Measurements from ENCODE around the gene RBMS1.

DNA sequence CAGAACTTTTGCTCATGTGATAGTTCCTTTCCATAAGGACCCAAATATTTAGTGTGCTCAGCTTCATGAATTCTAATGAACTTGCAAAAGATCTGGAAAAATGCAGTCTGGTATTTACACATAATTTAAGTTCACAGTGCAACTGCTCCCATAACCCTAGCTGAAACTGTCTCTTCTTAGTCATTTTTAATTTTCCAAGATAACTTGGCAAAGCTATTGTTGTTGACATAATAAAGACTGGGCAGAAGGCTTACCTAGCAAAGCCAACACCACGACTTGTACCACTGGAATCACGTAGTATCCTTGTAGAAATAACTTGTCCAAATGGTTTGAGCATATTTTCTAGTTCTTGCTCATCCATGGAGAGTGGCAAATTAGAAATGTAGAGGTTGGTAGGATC lies 190.5 kb downstream of the RBMS1 start:
- TF ChIP-seq, protein P1, sequence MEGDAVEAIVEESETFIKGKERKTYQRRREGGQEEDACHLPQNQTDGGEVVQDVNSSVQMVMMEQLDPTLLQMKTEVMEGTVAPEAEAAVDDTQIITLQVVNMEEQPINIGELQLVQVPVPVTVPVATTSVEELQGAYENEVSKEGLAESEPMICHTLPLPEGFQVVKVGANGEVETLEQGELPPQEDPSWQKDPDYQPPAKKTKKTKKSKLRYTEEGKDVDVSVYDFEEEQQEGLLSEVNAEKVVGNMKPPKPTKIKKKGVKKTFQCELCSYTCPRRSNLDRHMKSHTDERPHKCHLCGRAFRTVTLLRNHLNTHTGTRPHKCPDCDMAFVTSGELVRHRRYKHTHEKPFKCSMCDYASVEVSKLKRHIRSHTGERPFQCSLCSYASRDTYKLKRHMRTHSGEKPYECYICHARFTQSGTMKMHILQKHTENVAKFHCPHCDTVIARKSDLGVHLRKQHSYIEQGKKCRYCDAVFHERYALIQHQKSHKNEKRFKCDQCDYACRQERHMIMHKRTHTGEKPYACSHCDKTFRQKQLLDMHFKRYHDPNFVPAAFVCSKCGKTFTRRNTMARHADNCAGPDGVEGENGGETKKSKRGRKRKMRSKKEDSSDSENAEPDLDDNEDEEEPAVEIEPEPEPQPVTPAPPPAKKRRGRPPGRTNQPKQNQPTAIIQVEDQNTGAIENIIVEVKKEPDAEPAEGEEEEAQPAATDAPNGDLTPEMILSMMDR (IDR thresholded peaks at IDR 0.05): no peak
- no peak for TF ChIP-seq POLR2A (IDR thresholded peaks at IDR 0.05)

All from right lobe of liver (tissue), 4 donors.